ENCODE data around the gene DNM3.
"Not testable (repeated sequence)": the region's sequence is repeated elsewhere in the genome, so short reads cannot be mapped to it uniquely, and the experiment has no call there.

The DNM3 gene

DNA sequence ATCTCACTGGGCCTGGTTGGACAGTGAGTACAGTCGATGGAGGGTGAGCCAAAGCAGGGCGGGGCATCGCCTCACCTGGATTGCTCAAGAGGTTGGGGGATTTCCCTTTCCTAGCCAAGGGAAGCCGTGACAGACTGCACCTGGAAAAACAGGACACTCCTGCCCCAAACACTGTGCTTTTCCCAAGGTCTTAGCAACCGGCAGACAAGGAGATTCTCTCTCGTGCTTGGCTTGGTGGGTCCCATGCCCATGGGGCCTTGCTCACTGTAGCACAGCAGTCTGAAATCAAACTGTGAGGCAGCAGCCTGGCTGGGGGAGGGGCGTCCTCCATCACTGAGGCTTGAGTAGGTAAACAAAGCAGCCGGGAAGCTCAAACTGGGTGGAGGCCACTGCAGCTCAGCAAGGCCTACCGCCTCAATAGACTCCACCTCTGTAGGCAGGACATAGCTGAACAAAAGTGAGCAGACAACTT, 590.5 kb downstream of the DNM3 start:
- H3K4me3 ChIP-seq (ENCODE audit: low read depth, low read length), result no peak overlapping the region
- TF ChIP-seq, protein P1, sequence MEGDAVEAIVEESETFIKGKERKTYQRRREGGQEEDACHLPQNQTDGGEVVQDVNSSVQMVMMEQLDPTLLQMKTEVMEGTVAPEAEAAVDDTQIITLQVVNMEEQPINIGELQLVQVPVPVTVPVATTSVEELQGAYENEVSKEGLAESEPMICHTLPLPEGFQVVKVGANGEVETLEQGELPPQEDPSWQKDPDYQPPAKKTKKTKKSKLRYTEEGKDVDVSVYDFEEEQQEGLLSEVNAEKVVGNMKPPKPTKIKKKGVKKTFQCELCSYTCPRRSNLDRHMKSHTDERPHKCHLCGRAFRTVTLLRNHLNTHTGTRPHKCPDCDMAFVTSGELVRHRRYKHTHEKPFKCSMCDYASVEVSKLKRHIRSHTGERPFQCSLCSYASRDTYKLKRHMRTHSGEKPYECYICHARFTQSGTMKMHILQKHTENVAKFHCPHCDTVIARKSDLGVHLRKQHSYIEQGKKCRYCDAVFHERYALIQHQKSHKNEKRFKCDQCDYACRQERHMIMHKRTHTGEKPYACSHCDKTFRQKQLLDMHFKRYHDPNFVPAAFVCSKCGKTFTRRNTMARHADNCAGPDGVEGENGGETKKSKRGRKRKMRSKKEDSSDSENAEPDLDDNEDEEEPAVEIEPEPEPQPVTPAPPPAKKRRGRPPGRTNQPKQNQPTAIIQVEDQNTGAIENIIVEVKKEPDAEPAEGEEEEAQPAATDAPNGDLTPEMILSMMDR (IDR thresholded peaks at IDR 0.05; ENCODE audit: low read depth, low read length, missing control alignments), result no peak
- no peak for DNase-seq (ENCODE audit: low read depth)

GRCh38 chr1:172437183-172437582, 595.9 kb downstream of the DNM3 start:
- H3K4me3 ChIP-seq (ENCODE audit: low read depth, low read length); DNase-seq (ENCODE audit: low read depth): not testable (repeated sequence)

DNA sequence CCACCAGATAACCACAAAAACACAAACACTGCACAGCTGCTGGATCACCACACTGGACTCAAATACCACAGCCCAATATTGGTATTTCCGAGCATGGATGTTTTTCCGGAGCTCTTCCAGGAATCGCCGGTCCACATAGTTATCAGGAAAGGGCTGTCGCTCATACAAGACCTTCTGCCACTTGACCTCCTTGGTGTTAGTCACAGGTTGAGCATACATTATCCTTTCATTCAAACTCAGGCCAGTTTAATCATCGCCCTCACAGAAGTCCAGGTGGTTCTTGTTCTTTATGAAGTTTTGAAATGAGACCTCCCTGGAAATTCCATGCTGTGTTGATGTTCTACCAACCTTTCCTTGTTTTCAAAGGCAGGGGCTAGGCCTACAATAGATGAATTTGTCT, 601.1 kb downstream of the DNM3 start:
- no peak for DNase-seq (ENCODE audit: low read depth)
- H3K4me3 ChIP-seq (ENCODE audit: low read depth, low read length), result no peak overlapping the region
- TF ChIP-seq, protein P1 (IDR thresholded peaks at IDR 0.05; ENCODE audit: low read depth, low read length, missing control alignments), result no peak

DNA sequence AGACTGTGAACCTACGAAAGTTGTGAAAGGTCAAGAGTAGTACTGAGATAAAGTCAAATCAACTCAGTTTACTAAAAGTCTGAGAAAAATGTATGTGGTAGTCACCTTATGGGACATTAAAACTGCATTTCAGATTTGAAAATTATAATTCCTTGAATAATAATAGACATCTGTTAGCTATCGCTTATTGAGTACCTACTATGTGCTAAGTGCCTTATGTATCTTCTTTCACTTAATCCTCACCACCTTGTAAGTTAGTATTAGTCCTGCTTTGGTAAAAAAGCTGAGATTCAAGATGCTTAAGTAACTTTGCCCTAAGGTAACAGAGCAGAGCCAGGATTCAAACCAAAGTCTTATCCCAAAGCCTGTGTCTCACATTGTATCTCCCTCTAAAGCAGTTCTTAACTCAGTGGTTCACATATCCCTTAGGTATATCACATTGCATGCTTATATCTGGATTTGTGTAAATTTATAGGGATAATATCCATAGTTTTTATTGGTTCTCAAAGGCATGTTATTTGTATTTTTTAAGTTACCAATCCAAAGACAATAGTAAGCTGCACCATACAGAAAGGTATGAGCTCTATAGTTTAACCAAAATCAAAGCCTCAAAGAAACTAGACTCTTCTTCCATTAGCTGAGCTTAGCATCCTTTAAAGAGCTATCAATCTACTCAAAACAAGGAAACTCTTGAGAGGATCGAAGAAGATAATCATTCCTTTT, 601.7 kb downstream of the DNM3 start:
- TF ChIP-seq, protein P1 (IDR thresholded peaks at IDR 0.05; ENCODE audit: low read depth, low read length, missing control alignments), result no peak
- no peak for DNase-seq (ENCODE audit: low read depth)
- peak overlapping the region; percentile 81 for H3K4me3 ChIP-seq (ENCODE audit: low read depth, low read length)

GRCh38 chr1:172443666-172444453, 602.6 kb downstream of the DNM3 start, which contains the start of gene PIGC:
Gene PIGC, minus strand, starts transcription at chr1:172444069. Its CDS starts 1,447 bp downstream, at chr1:172442622.
- TF ChIP-seq, protein P1 (IDR thresholded peaks at IDR 0.05; ENCODE audit: low read depth, low read length, missing control alignments), result peak; percentile 93
- DNase-seq (ENCODE audit: low read depth), result peak; percentile 65
- H3K4me3 ChIP-seq (ENCODE audit: low read depth, low read length), result peak within 1 kb of the TSS; percentile 81

DNA sequence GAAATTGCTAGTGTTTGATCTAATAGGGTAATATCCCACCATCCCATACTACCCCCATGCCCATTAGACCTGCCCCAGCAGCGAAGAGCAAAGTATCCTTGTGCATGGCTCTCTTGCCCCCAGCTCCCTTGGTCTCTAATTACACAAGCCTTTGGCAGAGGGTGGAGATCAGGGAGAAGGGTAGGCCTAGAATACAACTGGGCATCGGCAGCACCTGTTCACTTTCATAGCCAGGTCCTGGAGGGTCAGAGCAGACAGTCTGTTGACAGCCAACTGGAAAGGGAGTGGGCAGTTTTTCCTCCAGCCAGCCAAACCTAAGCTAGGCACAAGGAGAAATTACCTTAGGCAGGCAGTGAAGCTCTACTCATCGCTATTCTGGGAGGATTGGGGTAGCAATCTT, 605.2 kb downstream of the DNM3 start:
- no peak overlapping the region for H3K4me3 ChIP-seq (ENCODE audit: low read depth, low read length)
- TF ChIP-seq, protein P1 (IDR thresholded peaks at IDR 0.05; ENCODE audit: low read depth, low read length, missing control alignments), result no peak
- DNase-seq (ENCODE audit: low read depth), result no peak

GRCh38 chr1:172447641-172448040, 606.3 kb downstream of the DNM3 start:
- DNase-seq (ENCODE audit: low read depth), result no peak
- TF ChIP-seq, protein P1 (IDR thresholded peaks at IDR 0.05; ENCODE audit: low read depth, low read length, missing control alignments), result no peak
- H3K4me3 ChIP-seq (ENCODE audit: low read depth, low read length), result no peak overlapping the region
